Activated naive CD8-positive, alpha-beta T cell treated with anti-CD3 and anti-CD28 coated beads for 36 hours (primary cell): ENCODE measurements around the gene GATM. TPM values are rescaled to one million over a fixed set of nuclear protein-coding genes. Genes with fewer than 3 reads are reported as not detected.

Source experiments
- DNase-seq: peaks from one replicate; pipeline ENCODE4 v3.0.0; 2021
- H3K27ac Mint-ChIP-seq: one replicate; pipeline ENCODE4 v1.8.0; 2022; ENCODE audit warnings: mild to moderate bottlenecking, moderate library complexity, mixed read lengths
- H3K27me3 Mint-ChIP-seq: one replicate; pipeline ENCODE4 v1.8.0; 2022; ENCODE audit warnings: mild to moderate bottlenecking, mixed read lengths
- H3K36me3 Mint-ChIP-seq: one replicate; pipeline ENCODE4 v1.8.0; 2021; ENCODE audit warnings: mild to moderate bottlenecking, mixed read lengths
- H3K4me1 Mint-ChIP-seq: one replicate; pipeline ENCODE4 v1.8.0; 2021; ENCODE audit warnings: mixed read lengths
- H3K4me3 Mint-ChIP-seq: one replicate; pipeline ENCODE4 v1.8.0; 2022; ENCODE audit warnings: mild to moderate bottlenecking, moderate library complexity, mixed read lengths
- H3K9me3 Mint-ChIP-seq: one replicate; pipeline ENCODE4 v1.8.0; 2022; ENCODE audit warnings: mixed read lengths
- total RNA-seq, 2 experiments: library from RNA; stranded (reverse); gene quantifications; one replicate each; pipeline ENCODE4 v1.2.3, GENCODE V29; 2021

GATM gene
- total RNA-seq, 2 experiments from 2014 or later = 4.9 to 5.0 TPM

- Mint-ChIP-seq H3K27me3 (peaks cover 45% of the 10 kb centered on the region), H3K4me3 (no peak overlapping the region), H3K4me1 (no peaks in the 10 kb centered on the region), H3K27ac (no peak overlapping the region), H3K9me3 (no peaks in the 10 kb centered on the region), H3K36me3 (no peaks in the 10 kb centered on the region)
- no peak for DNase-seq
Measured at GRCh38 chr15:45347989-45348388, 30.4 kb downstream of the GATM start.

DNA sequence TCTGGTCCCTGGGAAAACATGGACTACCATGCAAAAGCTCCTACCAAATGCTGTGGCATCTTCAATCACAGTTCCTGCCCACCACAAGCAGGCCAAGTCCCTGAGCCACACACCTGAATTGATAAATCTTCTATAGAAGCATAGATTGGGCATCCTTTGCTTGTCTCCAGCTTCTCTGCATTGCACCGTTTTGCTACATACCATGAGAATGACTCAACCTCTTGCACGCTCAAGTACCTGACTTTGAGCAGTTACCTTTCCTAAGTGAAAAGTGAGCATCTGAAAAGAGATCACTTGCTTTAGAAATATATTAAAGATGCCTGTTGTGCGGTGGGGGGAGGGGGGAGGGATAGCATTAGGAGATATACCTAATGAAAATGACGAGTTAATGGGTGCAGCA, 31.3 kb downstream of the GATM start:
- DNase-seq = no peak
- H3K4me3 Mint-ChIP-seq = no peak overlapping the region
- no peaks in the 10 kb centered on the region for H3K9me3 Mint-ChIP-seq
- H3K27ac Mint-ChIP-seq = no peak overlapping the region
- H3K36me3 Mint-ChIP-seq = no peaks in the 10 kb centered on the region
- no peaks in the 10 kb centered on the region for H3K4me1 Mint-ChIP-seq
- peaks cover 45% of the 10 kb centered on the region for H3K27me3 Mint-ChIP-seq

GRCh38 chr15:45346381-45346780, 32.0 kb downstream of the GATM start:
- Mint-ChIP-seq H3K36me3 (no peaks in the 10 kb centered on the region), H3K9me3 (no peaks in the 10 kb centered on the region), H3K4me3 (no peak overlapping the region), H3K27me3 (peaks cover 45% of the 10 kb centered on the region), H3K4me1 (no peaks in the 10 kb centered on the region), H3K27ac (no peak overlapping the region)
- no peak for DNase-seq

- H3K4me3 Mint-ChIP-seq = no peak overlapping the region
- no peaks in the 10 kb centered on the region for H3K36me3 Mint-ChIP-seq
- H3K27me3 Mint-ChIP-seq = peaks cover 27% of the 10 kb centered on the region
- DNase-seq = no peak
- H3K4me1 Mint-ChIP-seq = peaks cover 2% of the 10 kb centered on the region
- H3K9me3 Mint-ChIP-seq = no peaks in the 10 kb centered on the region
- H3K27ac Mint-ChIP-seq = no peak overlapping the region
Measured at GRCh38 chr15:45343258-45343860, 35.0 kb downstream of the GATM start.

DNA sequence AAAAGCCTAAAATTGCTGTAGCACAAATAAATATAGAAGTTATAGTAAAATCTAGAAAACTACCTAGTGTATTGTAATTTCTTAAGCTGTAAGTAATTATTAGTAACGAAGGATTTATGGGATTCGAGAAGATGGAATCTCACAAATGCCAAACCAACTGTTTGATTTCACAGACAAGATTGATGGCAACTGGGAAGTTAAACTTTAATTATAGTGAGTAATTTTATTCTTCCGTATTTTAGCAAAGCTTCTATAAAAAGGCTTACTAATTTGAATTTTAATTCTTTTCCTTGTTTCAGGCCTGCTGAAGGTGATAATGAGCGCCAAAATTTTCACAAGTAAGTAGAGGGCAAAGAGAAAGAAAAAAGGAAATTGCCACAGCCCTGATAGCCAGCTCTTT, 36.6 kb downstream of the GATM start:
- H3K4me1 Mint-ChIP-seq = peaks cover 4% of the 10 kb centered on the region
- DNase-seq = no peak
- peaks cover 15% of the 10 kb centered on the region for H3K27me3 Mint-ChIP-seq
- no peaks in the 10 kb centered on the region for H3K9me3 Mint-ChIP-seq
- H3K36me3 Mint-ChIP-seq = no peaks in the 10 kb centered on the region
- no peak overlapping the region for H3K27ac Mint-ChIP-seq
- no peak overlapping the region for H3K4me3 Mint-ChIP-seq

DNA sequence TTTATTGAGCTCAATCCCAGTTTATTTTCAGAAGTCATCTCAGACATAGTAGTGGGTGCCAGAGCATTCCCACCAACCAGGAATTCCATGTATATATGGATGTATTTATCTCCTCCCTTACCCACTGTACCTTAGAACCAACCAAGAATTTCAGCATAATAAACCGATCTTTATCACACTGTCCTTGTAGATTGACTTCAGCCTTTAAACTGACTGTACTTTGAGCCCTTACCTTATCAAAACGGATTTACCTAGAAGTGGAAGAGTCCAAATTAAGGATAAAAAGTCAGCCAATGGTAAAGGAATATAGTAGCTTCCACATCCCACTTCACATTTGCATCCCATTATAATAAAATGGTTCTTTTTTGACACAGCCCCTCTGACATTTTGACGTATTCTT, 37.9 kb downstream of the GATM start:
- Mint-ChIP-seq H3K36me3 (no peaks in the 10 kb centered on the region), H3K4me1 (peaks cover 4% of the 10 kb centered on the region), H3K27ac (no peak overlapping the region), H3K27me3 (peaks cover 3% of the 10 kb centered on the region), H3K4me3 (no peak overlapping the region), H3K9me3 (no peaks in the 10 kb centered on the region)
- DNase-seq = no peak

- H3K9me3 Mint-ChIP-seq = no peaks in the 10 kb centered on the region
- no peak overlapping the region for H3K4me3 Mint-ChIP-seq
- DNase-seq = no peak
- no peaks in the 10 kb centered on the region for H3K36me3 Mint-ChIP-seq
- no peak overlapping the region for H3K27ac Mint-ChIP-seq
- peaks cover 4% of the 10 kb centered on the region for H3K4me1 Mint-ChIP-seq
- no peaks in the 10 kb centered on the region for H3K27me3 Mint-ChIP-seq
Measured at GRCh38 chr15:45338417-45338816, 39.9 kb downstream of the GATM start.

DNA sequence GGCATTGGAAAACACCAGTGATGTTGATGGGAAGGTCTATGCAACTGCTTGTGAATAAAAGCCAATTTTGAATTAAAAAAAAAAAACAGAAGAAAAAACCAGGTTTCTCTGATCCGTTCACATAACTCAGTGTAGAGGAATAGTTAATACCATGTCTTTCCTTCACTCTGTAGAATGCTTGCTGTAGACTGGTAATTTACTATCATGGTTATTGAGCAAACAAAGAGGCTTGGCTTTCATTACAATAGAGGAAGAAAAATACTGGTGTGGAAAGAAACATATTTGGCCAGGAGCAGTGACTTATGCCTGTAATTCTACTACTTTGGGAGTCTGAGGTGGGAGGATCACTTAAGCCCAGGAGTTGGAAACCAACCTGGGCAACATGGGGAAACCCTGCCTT, 41.1 kb downstream of the GATM start:
- H3K9me3 Mint-ChIP-seq = no peaks in the 10 kb centered on the region
- DNase-seq = no peak
- peaks cover 4% of the 10 kb centered on the region for H3K27me3 Mint-ChIP-seq
- peaks cover 4% of the 10 kb centered on the region for H3K4me1 Mint-ChIP-seq
- H3K4me3 Mint-ChIP-seq = no peak overlapping the region
- H3K27ac Mint-ChIP-seq = no peak overlapping the region
- no peaks in the 10 kb centered on the region for H3K36me3 Mint-ChIP-seq

- no peaks in the 10 kb centered on the region for H3K36me3 Mint-ChIP-seq
- H3K4me3 Mint-ChIP-seq = no peak overlapping the region
- peaks cover 4% of the 10 kb centered on the region for H3K27me3 Mint-ChIP-seq
- peaks cover 4% of the 10 kb centered on the region for H3K4me1 Mint-ChIP-seq
- H3K9me3 Mint-ChIP-seq = no peaks in the 10 kb centered on the region
- H3K27ac Mint-ChIP-seq = no peak overlapping the region
- no peak for DNase-seq
Measured at GRCh38 chr15:45333550-45333949, 44.8 kb downstream of the GATM start.

- Mint-ChIP-seq H3K27me3 (peaks cover 10% of the 10 kb centered on the region), H3K27ac (no peak overlapping the region), H3K4me1 (no peaks in the 10 kb centered on the region), H3K36me3 (no peaks in the 10 kb centered on the region), H3K9me3 (no peaks in the 10 kb centered on the region), H3K4me3 (no peak overlapping the region)
- DNase-seq = no peak
Measured at GRCh38 chr15:45332694-45333093, 45.6 kb downstream of the GATM start.

DNA sequence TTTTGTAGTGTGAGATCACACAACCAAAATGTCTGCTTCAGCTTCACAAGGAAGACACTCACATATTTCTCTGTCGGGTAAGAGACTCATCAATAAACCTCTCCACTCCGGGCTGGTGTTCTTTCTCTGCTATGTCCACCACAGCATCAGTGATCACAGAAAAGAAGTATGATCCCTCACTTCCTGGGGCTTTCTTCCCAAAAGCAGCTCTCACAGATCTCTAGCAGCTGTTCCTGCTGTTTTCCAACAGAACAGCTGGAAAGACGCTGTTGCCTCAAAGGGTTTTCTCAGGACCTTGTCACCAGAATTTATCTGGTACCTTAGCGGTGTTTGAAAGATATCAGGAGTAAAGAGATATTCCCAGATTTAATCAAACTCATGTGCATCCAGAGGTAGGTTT, 46.4 kb downstream of the GATM start:
- H3K27me3 Mint-ChIP-seq = peaks cover 10% of the 10 kb centered on the region
- H3K4me3 Mint-ChIP-seq = no peak overlapping the region
- no peaks in the 10 kb centered on the region for H3K36me3 Mint-ChIP-seq
- no peak overlapping the region for H3K27ac Mint-ChIP-seq
- DNase-seq = no peak
- H3K9me3 Mint-ChIP-seq = no peaks in the 10 kb centered on the region
- H3K4me1 Mint-ChIP-seq = no peaks in the 10 kb centered on the region

DNA sequence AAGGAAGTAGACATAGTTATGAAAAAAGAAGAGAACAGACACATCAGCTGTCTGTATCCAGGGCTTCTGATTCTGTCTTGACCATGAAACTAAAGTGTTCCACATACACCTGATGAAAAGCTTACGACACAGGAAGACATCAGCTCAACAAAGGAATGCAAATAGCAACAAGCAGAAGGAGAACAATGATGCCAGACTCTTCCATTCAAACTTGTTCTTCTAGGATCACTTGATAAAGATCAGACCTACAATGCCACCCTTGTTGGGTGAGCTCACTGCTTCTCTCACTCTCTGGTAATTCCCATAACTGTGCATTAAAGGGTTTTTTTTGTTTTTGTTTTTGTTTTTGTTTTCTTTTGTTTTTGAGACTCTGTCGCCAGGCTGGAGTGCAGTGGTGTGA, 49.7 kb downstream of the GATM start:
- H3K27ac Mint-ChIP-seq = no peak overlapping the region
- peaks cover 27% of the 10 kb centered on the region for H3K27me3 Mint-ChIP-seq
- H3K9me3 Mint-ChIP-seq = no peaks in the 10 kb centered on the region
- H3K36me3 Mint-ChIP-seq = no peaks in the 10 kb centered on the region
- H3K4me1 Mint-ChIP-seq = no peaks in the 10 kb centered on the region
- no peak for DNase-seq
- no peak overlapping the region for H3K4me3 Mint-ChIP-seq

DNA sequence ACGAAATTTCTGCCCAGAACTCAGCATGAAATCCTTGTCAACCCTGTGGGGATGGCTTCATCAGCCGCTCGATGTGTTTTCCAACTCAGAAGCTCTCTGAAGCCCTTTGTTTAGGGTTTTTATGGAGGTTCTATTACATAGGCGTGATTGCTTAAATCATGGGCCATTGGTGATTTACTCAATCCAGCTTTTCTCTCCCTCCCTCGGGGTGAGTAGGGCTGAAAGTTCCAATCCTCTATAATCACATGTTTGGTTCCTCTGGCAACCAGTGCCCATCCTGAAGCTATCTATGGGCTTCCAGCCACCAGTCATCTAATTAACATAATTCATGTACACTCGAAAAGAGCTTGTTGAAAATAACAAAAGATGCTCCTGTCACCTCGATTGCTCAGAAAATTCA, 51.6 kb downstream of the GATM start:
- no peak overlapping the region for H3K27ac Mint-ChIP-seq
- peaks cover 26% of the 10 kb centered on the region for H3K27me3 Mint-ChIP-seq
- no peak for DNase-seq
- H3K4me3 Mint-ChIP-seq = no peak overlapping the region
- no peaks in the 10 kb centered on the region for H3K9me3 Mint-ChIP-seq
- no peaks in the 10 kb centered on the region for H3K36me3 Mint-ChIP-seq
- H3K4me1 Mint-ChIP-seq = no peaks in the 10 kb centered on the region

DNA sequence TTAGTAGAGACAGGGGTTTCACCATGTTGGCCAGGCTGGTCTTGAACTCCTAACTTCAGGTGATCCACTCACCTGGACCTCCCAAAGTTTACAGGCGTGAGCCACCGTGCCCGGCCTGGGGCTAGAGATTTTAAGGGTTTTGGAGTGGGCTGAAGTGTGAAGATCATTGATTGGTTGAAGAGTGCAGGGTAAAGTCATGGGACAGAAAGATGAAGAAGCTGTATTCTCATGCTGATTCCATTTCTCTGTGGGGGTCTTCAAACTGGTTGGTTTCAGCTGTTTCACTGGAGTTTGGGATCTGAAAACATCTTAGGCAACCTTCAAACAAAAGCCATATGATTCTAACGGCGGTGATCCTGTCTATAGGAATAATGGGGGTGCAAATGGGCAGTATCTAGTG, 52.1 kb downstream of the GATM start:
- no peak overlapping the region for H3K27ac Mint-ChIP-seq
- no peaks in the 10 kb centered on the region for H3K36me3 Mint-ChIP-seq
- H3K4me1 Mint-ChIP-seq = no peaks in the 10 kb centered on the region
- H3K27me3 Mint-ChIP-seq = peaks cover 26% of the 10 kb centered on the region
- no peak overlapping the region for H3K4me3 Mint-ChIP-seq
- no peak for DNase-seq
- H3K9me3 Mint-ChIP-seq = no peaks in the 10 kb centered on the region

GRCh38 chr15:45320581-45321205, 57.7 kb downstream of the GATM start:
- no peaks in the 10 kb centered on the region for H3K9me3 Mint-ChIP-seq
- no peaks in the 10 kb centered on the region for H3K36me3 Mint-ChIP-seq
- H3K27ac Mint-ChIP-seq = no peak overlapping the region
- no peak for DNase-seq
- H3K4me1 Mint-ChIP-seq = no peaks in the 10 kb centered on the region
- peaks cover 19% of the 10 kb centered on the region for H3K27me3 Mint-ChIP-seq
- H3K4me3 Mint-ChIP-seq = no peak overlapping the region

- H3K4me3 Mint-ChIP-seq = no peak overlapping the region
- H3K9me3 Mint-ChIP-seq = no peaks in the 10 kb centered on the region
- H3K27me3 Mint-ChIP-seq = peaks cover 24% of the 10 kb centered on the region
- no peaks in the 10 kb centered on the region for H3K4me1 Mint-ChIP-seq
- no peak overlapping the region for H3K27ac Mint-ChIP-seq
- no peak for DNase-seq
- H3K36me3 Mint-ChIP-seq = no peaks in the 10 kb centered on the region
Measured at GRCh38 chr15:45319472-45320214, 58.7 kb downstream of the GATM start.
